HepG2 (cell line): ENCODE measurements around the gene DNM1L.

Experiments
- CTCF ChIP-seq: sonication (generic); formaldehyde crosslinking; IDR thresholded peaks from 2 replicates; pipeline ENCODE4 v1.5.0; 2020; ENCODE audit warnings: mild to moderate bottlenecking, missing genetic modification reagents, moderate library complexity
- EZH2 ChIP-seq: conservative IDR thresholded peaks from 2 replicates; pipeline ENCODE4 v1.6.1; 2012; ENCODE audit warnings: mild to moderate bottlenecking, low read depth, low read length, moderate library complexity
- FOXK2 ChIP-seq: fragments of 450-650 bp; IDR thresholded peaks from 2 replicates; pipeline ENCODE4 v1.6.1; 2016
- HDAC2 ChIP-seq: sonication (generic); formaldehyde crosslinking; IDR thresholded peaks from 2 replicates; pipeline ENCODE4 v1.4.0; 2020; ENCODE audit warnings: missing genetic modification reagents
- KDM5A ChIP-seq: fragments of 200-600 bp; sonication (generic); IDR thresholded peaks from 2 replicates; pipeline ENCODE4 v1.7.0; 2018; ENCODE audit warnings: antibody characterized with exemption, mild to moderate bottlenecking, low read length, borderline replicate concordance
- MAX ChIP-seq: IDR thresholded peaks from 2 replicates; pipeline ENCODE4 v1.6.1; 2012; ENCODE audit warnings: inconsistent platforms
- NKX3-1 ChIP-seq: sonication (generic); formaldehyde crosslinking; IDR thresholded peaks from 2 replicates; pipeline ENCODE4 v1.5.0; 2020; ENCODE audit warnings: missing genetic modification reagents
- NR2F2 ChIP-seq: IDR thresholded peaks from 2 replicates; pipeline ENCODE4 v1.6.1; 2012; ENCODE audit warnings: low read depth, inconsistent platforms, borderline replicate concordance
- THAP11 ChIP-seq: IDR thresholded peaks from 2 replicates; pipeline ENCODE4 v1.6.1; 2016; ENCODE audit warnings: missing biosample characterization, missing genetic modification reagents
- ZMYM3 ChIP-seq: sonication (generic); formaldehyde crosslinking; IDR thresholded peaks from 2 replicates; pipeline ENCODE4 v1.5.1; 2020; ENCODE audit warnings: mild to moderate bottlenecking, missing genetic modification reagents
- ZNF639 ChIP-seq: conservative IDR thresholded peaks from 2 replicates; pipeline ENCODE4 v1.6.1; 2018; ENCODE audit warnings: missing genetic modification reagents

GRCh38 chr12:32788405-32788804 is 109.3 kb downstream of the DNM1L start:
- TF ChIP-seq FOXK2 (no peak), MAX (no peak), ZNF639 (CRISPR knock-in tag) (no peak), NR2F2 (no peak), CTCF (CRISPR knock-in tag) (no peak), ZMYM3 (CRISPR knock-in tag) (no peak), NKX3-1 (CRISPR knock-in tag) (no peak), KDM5A (no peak), HDAC2 (CRISPR knock-in tag) (no peak), THAP11 (CRISPR knock-in tag) (no peak), EZH2 (no peak)
